Activated gamma-delta T cell treated with Interleukin-2 at 50 U/mL for 16 hours (primary cell): ENCODE results near the gene CCDC57.

ENCODE experiments used
- DNase-seq: peaks from one replicate; pipeline ENCODE4 v3.0.0-alpha.2; 2020

Gene CCDC57

DNA sequence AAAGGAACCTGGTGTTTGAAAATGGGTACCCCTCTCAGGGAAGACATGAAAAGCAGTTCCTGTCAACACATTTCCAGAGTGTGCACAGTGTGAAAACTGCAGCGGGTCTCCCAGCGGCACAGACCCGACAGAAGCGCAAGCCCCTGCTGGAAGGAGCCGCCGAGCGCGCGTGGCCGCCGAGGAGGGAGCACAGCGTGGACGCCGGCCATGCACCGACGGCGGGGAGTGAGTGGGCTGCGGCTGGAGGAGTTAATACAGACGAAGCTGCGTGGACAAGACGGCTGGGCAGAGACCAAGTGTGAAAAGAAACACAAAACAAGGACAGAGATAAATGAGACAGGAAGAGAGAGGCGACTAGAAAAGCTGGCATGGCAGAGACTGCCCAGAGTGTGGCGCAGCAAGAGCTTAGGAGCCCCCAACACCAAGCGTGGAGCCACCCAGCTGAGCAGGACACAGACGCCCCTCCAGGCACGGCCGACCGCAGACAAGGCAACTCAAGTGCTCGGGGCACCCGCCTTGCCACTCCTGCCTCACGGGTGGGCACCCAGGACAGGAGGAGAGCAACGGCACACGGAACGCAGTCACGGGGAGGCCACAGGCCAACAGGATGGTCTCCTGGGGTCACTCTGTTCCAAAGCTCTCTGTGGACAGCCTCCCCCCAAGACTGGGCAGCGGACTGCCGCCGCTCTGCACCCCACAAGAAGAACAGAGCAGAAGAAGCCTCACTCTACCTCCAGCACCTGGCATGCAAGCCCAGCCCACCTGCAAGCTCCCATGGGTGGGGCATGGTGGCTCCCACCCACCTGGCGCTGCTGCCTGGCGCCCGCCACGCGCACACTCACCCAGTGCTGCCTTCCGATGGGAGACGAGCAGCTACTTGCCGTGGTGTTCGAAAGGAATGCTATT lies 32.7 kb upstream of the CCDC57 start:
- no peak for DNase-seq

GRCh38 chr17:82244413-82245133 lies 31.9 kb upstream of the CCDC57 start:
- DNase-seq: no peak

GRCh38 chr17:82243648-82244412 lies 31.2 kb upstream of the CCDC57 start:
- DNase-seq: no peak

DNA sequence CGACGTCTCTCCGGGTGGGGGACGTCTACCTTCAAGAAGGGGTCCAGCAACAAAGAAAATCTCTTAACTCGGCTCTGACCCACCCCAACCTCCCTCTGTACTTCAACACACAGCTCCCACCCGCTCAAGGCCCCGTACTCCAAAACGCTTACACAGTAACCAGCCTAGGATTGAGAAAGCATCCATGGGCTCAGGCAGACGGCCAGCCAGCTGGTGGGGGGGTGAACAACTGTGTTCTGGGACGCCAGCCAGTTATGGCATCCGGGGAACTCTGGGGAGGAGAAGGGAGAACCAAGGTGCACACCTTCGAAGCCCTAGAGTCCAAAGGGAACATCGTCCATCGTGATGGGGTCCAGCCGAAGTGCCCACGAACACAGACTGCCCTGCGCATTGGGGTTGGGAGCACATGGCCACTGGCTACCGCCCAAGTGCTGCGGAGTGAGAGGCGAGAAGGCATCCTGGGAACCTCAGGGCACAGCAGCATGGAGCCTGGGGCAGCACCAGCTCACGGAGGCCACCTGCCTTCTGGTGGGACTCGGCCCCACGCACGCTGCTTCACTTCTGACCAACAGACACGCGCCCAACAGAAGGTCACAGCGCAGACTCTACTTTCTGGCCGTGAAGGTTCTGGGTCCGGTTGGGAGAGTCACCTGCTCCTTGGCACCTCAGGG lies 30.5 kb upstream of the CCDC57 start:
- no peak for DNase-seq

- DNase-seq: no peak
Observed at GRCh38 chr17:82242698-82242976, 30.0 kb upstream of the CCDC57 start.

- no peak for DNase-seq
Observed at GRCh38 chr17:82241926-82242697, 29.5 kb upstream of the CCDC57 start.

GRCh38 chr17:82241183-82241925 lies 28.7 kb upstream of the CCDC57 start:
- DNase-seq: no peak

DNA sequence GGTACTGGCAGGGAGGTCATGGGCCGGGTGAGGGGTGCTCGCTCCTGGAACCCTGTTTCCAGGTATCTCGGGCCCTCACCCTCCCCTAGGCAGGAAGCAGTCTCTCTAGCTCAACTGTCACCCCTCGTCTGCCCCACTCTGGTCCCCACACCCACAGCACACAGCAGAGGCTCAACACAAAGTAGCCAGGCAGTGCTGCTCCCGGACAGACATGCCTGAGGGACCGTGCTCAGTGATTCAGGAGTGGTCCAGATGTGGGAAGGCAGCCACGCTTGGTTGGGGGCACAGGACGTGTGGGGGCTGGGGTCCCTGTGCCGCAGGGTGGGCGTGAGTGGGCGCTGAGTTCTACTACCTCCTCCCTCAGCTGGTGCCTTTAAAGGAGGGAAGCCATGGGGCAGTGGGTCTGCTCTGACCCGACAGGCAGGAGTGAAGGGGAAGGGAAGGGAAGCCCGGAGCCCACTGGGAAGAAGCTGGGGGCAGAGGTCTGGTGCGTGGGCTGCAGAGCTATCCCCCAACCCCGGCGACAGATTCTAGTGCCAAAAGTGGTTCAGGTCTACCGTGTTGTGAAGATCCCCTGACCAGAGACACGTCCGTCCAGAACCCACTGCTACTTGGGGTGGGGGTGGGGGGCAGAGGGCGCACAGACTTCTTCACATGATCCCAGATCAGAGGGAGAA lies 28.0 kb upstream of the CCDC57 start:
- DNase-seq: no peak

- DNase-seq: no peak
Observed at GRCh38 chr17:82239926-82240505, 27.4 kb upstream of the CCDC57 start.

DNA sequence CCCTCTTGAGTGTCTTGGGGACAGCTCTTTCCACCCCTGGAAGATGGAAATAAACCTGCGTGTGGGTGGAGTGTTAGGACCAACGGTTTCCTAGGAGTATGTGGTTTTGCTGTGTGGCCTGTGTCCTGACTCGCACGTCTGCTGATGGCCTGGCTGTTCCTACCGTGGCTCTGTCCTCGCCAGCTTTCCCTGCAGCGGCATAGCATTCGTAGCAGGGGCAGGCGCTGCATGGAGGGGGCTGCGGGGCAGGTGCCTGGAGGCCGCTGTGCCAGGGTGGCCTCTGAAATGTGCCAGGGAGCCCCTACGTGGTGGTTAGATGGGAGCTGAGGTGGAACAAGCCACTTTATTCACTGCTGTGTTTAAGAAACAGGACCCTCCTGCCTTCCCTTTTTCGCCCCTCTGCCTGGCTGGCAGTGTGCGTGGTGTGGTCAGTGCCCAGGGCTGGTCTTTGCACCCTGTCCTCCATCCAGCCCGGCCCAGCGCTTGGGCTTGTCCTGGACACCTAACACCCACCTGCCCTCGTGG lies 26.8 kb upstream of the CCDC57 start:
- DNase-seq: no peak

DNA sequence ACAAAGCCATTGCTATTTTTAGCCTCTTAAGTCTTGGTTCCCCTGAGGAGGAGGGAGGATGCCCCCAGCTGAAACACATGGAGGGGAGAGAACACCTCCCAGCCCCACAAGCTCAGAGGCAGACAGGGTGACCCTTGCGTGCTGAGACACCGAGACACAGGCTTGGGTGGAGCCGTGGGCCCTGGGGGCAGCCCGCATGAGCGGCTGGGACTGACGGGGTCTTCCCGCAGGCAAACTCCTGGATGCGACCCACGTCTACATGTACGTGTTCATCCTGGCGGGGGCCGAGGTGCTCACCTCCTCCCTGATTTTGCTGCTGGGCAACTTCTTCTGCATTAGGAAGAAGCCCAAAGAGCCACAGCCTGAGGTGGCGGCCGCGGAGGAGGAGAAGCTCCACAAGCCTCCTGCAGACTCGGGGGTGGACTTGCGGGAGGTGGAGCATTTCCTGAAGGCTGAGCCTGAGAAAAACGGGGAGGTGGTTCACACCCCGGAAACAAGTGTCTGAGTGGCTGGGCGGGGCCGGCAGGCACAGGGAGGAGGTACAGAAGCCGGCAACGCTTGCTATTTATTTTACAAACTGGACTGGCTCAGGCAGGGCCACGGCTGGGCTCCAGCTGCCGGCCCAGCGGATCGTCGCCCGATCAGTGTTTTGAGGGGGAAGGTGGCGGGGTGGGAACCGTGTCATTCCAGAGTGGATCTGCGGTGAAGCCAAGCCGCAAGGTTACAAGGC lies 26.0 kb upstream of the CCDC57 start:
- DNase-seq: peak; percentile 63

DNA sequence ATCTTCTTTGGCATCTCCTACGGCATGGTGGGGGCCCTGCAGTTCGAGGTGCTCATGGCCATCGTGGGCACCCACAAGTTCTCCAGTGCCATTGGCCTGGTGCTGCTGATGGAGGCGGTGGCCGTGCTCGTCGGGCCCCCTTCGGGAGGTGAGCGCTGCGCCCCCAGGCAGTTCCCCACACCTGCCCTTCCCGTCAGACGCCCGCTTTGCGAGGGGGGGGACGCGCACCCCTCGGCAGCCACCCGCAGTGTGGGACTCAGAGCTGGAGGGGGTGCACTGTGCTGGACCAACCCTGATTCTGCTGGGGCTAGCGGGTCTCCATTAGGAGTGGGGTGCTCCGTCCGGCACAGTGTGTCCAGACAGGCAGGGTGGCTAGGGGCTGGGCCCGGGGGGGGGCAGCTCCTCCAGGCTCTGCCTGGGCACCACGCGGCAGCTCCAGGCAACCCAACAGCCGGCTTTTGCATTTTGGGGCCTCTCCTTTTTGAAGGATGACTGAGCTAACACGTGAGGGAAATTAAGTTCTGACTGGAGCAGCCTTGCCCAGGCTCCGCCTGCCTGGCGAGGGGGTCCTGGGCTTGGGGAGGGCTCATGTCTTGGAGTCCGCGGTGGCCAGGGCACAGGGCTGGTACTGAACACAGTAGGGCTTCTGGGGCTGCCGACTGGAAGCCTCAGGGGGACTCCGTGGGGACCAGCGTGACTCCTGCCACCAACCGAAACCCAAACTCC lies 25.3 kb upstream of the CCDC57 start:
- DNase-seq: no peak

DNA sequence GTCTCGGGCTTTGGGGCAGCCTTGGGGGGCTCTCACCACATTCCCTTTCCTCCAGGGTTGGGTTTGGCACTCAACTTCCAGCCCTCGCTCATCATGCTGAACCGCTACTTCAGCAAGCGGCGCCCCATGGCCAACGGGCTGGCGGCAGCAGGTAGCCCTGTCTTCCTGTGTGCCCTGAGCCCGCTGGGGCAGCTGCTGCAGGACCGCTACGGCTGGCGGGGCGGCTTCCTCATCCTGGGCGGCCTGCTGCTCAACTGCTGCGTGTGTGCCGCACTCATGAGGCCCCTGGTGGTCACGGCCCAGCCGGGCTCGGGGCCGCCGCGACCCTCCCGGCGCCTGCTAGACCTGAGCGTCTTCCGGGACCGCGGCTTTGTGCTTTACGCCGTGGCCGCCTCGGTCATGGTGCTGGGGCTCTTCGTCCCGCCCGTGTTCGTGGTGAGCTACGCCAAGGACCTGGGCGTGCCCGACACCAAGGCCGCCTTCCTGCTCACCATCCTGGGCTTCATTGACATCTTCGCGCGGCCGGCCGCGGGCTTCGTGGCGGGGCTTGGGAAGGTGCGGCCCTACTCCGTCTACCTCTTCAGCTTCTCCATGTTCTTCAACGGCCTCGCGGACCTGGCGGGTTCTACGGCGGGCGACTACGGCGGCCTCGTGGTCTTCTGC lies 24.6 kb upstream of the CCDC57 start:
- DNase-seq: no peak

GRCh38 chr17:82236142-82236971 lies 23.7 kb upstream of the CCDC57 start:
- peak; percentile 60 for DNase-seq

DNA sequence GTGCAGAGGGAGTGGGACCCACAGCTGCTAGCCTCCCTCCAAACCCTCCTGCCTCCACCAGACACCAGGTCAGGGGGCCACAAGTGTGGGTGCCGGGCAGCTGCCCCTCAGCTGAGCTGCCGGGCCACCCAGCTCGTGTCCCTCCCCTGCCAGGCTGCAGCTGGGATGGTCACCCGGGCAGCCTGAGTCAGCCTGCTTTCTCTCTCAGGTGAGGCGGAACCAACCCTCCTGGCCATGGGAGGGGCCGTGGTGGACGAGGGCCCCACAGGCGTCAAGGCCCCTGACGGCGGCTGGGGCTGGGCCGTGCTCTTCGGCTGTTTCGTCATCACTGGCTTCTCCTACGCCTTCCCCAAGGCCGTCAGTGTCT lies 23.1 kb upstream of the CCDC57 start:
- no peak for DNase-seq

DNA sequence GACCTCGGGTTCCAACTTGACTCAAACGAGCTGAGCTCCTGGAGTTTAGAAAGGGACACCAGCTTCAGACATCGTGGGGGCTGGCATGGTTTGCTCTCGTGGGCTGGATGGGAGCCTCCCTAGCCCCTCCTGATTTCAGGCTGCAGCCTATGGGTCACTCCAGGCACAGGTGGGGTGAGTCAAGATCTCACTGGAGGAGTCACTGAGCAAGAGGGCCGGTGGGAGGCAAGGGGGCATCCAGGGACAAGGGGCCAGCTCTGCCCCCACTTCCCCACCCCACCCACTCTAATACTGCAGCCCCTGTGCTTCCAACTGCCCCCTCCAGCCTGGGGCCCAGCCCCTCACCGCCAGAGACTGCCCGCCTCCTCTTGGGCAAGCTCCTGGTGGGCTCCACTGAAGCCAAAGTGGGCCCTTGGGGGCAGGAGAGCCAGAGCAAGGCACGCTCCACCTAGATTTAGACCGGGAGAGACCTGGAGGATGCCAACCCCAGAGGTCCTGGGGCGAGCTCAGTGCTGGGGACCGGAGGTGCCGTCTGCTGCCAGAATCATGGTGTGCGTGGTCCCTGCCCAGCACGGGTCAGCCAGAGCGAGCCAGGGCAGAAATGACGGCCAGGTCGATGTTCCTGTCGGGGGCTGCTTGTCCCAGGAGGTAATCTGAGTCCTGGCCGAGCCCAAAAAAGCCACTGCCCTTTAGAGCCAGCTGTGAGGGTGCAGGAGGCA lies 22.6 kb upstream of the CCDC57 start:
- no peak for DNase-seq
